Measurements from ENCODE around the gene ITM2C.

Gene ITM2C

DNA sequence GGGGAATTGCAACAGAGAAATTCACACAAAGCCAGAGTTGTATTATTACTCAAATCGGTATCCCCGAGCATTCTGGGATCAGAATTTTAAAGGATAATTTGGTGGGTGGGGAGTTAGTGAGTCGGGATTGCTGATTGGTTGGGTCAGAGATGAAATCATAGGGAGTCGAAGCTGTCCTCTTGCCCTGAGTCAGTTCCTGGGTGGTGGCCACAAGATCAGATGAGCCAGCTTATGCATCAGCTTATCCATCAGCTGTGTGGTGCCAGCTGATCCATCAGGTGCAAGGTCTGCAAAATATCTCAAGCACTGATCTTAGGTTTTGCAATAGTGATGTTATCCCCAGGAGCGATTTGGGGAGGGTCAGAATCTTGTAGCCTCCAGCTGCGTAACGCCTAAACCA is 34.3 kb upstream of the ITM2C start:
- TF ChIP-seq ZFX (IDR thresholded peaks at IDR 0.05): no peak
- TF ChIP-seq, protein P1, sequence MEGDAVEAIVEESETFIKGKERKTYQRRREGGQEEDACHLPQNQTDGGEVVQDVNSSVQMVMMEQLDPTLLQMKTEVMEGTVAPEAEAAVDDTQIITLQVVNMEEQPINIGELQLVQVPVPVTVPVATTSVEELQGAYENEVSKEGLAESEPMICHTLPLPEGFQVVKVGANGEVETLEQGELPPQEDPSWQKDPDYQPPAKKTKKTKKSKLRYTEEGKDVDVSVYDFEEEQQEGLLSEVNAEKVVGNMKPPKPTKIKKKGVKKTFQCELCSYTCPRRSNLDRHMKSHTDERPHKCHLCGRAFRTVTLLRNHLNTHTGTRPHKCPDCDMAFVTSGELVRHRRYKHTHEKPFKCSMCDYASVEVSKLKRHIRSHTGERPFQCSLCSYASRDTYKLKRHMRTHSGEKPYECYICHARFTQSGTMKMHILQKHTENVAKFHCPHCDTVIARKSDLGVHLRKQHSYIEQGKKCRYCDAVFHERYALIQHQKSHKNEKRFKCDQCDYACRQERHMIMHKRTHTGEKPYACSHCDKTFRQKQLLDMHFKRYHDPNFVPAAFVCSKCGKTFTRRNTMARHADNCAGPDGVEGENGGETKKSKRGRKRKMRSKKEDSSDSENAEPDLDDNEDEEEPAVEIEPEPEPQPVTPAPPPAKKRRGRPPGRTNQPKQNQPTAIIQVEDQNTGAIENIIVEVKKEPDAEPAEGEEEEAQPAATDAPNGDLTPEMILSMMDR (conservative IDR thresholded peaks at IDR 0.05): no peak
- H3K27ac ChIP-seq: no peak overlapping the region

DNA sequence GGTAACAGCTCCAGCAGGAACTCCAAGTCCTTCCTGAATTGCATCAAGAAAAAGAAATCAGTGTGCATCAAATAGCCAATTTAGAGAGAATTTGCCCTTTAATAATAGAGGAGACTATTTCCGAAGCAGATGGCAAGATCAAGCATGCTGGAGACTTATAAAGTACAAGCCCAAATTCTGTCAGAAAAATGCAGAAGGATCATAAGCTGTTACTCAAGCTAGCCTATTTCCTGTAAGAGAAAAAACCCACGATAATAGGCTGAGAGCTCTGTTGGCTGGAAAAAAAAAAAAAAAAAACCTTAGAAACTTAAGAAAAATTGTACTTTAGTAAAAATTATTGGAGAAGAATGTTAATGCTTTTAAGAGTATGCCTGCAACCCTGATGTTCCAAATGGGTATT is 24.4 kb upstream of the ITM2C start:
- TF ChIP-seq, protein P1 (conservative IDR thresholded peaks at IDR 0.05): no peak
- no peak for TF ChIP-seq ZFX (IDR thresholded peaks at IDR 0.05)
- H3K27ac ChIP-seq: no peak overlapping the region

DNA sequence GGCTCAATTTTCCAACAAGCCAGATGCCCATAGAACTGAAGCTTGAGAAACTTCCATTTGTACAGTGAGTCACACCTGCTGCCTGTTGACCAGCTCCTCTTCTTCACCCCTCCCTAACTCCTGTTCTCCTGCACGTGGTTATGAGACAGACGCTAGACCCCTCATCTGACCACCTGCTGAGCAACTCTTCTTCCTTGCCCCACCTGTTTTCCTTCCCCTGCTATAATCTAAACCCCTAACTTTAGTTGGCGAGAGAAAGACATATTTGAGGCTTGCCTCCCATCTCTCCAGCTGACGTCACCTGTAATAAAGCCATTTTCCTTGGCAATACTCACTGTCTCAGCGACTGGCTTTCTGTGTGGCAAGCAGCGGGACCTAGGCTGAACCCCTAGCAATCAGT is 22.3 kb upstream of the ITM2C start:
- no peak for TF ChIP-seq ZFX (IDR thresholded peaks at IDR 0.05)
- TF ChIP-seq, protein P1 (conservative IDR thresholded peaks at IDR 0.05): no peak
- H3K27ac ChIP-seq: no peak overlapping the region

DNA sequence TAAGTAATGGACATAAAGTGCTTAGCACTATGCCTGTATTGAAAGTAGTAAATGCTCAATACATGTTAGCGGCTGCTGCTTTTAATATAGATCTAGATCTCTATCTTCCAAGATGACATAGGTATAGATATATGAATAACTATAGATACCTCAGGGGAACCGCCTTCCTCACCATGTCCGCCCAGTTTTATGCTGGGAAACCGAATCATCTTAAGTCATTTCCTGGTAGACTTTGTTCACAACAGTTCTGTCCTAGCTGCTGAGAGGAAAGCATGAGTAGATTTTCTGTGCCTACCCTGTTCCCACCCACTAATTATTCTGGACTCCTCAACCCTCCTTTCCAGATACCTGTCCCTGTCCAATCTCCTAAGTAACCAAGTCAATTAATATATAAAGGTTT is 21.6 kb upstream of the ITM2C start:
- no peak overlapping the region for H3K27ac ChIP-seq
- TF ChIP-seq, protein P1 (conservative IDR thresholded peaks at IDR 0.05): no peak
- no peak for TF ChIP-seq ZFX (IDR thresholded peaks at IDR 0.05)

DNA sequence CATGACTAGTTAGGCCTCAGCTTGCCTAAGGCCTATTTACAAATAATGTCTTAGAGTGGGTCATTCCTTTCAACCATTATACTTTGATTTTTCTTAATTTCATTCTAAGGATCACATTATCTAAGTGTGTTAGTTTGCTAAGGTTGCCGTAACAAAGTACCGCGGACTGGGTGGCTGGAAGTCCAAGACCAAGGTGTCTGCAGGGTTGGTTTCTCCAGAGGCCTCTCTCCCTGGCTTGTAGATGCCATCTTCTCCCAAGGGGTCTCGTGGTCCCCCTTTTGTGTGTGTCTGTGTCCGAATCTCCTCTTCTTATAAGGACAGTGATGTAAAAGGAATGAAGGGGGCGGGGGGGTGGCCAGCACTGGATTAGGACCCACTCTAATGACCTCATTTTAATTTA is 18.4 kb upstream of the ITM2C start:
- TF ChIP-seq ZFX (IDR thresholded peaks at IDR 0.05): no peak
- TF ChIP-seq, protein P1 (conservative IDR thresholded peaks at IDR 0.05): no peak

DNA sequence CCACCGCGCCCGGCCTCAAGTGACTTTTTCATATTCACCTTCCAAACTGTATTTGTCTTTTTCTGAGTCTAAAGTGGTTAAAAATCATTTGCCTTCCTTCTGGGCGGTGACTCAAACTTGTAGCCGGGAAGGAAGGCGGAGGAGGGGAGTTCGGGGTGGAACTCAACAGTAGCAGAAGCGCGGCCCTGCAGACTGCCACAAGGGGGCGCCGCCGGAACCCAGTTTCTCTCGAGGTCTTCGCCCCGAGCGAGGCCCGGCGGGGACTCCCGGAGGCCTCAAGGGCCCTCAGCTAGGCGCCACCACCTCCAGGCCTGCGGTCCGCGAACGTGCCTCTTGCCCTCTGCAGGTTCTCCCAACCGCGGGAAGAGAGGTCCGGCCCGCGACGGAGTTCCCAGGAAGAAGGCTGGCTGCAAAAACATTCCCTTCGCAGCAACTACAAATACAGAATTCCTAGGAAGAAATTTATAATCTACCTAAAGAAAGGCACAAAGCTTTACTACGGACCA is 16.8 kb upstream of the ITM2C start:
- no peak for TF ChIP-seq ZFX (IDR thresholded peaks at IDR 0.05)
- TF ChIP-seq, protein P1 (conservative IDR thresholded peaks at IDR 0.05): peak; percentile 88
- H3K27ac ChIP-seq: no peak overlapping the region

More for the DNA sequence above, 18.4 kb upstream of the ITM2C start:
- no peak overlapping the region for H3K27ac ChIP-seq

DNA sequence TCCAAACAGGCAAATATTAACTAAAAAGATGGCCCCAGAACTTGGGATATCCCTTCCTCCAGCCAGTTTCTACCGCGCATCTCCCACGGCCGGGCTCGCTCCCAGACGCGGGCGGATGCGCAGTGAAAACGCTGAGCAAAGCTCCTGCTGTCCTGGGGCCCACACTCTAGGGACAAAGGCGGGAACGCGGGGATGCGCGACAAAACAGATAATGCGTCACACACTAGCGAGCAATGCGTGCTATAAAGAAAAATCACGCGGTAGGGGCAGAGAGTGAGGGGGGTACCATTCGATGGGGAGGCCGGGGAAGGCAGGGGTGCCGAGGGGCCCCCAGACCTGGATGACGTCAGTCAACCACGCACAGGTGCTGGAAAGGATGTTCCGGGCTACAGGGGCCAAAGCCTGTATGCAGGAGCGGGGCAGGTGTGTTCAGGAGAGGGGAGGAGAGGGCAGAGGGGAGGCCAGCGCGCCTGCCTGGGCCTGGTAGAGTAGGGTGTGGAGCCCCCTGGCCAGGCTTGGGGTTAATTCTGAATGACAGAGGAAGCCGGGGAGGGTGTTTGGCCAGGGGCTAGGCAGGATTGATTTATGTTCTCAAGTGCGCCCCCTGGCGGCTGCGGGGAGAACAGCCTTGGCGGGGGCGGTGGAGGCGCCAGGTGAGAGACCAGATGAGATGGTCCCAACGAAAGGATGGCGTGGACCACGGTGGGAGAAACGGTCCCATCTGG is 14.9 kb upstream of the ITM2C start:
- H3K27ac ChIP-seq: no peak overlapping the region
- no peak for TF ChIP-seq ZFX (IDR thresholded peaks at IDR 0.05)
- TF ChIP-seq, protein P1 (conservative IDR thresholded peaks at IDR 0.05): peak; percentile 93
